Measurements from ENCODE around the gene CPXM1. TPM values are rescaled to one million over a fixed set of nuclear protein-coding genes. Genes with fewer than 3 reads are reported as not detected.
"Not testable (repeated sequence)": the region's sequence is repeated elsewhere in the genome, so short reads cannot be mapped to it uniquely, and the experiment has no call there.

Gene CPXM1
- total RNA-seq, 1 donor from 2014 or later: 7.8 TPM

DNA sequence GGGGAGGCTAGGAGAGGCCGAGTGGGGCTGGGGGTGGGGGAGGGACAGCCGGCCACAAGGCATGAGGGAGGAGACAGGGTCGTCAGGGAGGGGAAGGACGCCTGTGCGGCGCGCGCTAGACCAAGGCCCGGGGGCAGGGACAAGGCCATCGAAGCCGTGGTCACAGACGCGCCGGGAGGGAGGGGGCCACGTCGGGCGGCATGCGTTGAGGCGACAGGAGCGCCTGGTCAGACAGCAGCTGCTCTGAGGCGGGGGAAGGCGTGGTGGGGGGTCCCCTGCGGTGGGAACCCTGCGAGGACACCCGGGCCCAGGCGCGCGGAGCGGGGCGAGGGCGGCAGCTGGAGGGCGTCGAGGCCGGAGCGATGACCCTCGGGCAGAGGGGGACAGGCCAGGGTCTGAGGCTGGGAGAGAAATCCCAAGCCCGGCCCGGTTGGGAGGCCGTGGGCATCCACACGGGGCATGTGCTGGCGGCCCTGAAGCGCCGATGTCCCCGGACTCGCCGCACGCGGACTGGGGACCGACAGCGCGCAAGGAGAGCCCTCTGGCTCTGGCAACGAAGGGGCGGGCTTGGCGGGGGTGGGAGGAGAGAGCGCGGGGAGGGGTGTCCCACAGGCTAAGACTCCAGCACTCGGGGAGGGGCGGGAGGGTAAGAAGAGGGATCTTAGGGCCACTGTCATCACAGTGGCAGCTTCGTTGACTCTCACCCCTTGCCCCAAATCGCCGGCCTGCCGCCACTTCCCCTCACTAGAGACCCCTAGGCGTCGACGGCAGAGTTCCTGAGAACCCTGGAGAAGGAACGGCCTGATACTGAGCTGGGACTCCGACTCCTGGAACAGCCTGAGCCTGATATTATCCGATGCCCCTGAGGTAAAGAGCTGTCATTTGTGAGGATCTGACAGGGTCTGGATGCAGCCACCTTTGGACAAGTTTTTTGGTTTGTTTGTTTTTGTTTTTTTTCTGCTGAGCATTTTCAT is 20.8 kb upstream of the CPXM1 start:
- no peak for DNase-seq

DNA sequence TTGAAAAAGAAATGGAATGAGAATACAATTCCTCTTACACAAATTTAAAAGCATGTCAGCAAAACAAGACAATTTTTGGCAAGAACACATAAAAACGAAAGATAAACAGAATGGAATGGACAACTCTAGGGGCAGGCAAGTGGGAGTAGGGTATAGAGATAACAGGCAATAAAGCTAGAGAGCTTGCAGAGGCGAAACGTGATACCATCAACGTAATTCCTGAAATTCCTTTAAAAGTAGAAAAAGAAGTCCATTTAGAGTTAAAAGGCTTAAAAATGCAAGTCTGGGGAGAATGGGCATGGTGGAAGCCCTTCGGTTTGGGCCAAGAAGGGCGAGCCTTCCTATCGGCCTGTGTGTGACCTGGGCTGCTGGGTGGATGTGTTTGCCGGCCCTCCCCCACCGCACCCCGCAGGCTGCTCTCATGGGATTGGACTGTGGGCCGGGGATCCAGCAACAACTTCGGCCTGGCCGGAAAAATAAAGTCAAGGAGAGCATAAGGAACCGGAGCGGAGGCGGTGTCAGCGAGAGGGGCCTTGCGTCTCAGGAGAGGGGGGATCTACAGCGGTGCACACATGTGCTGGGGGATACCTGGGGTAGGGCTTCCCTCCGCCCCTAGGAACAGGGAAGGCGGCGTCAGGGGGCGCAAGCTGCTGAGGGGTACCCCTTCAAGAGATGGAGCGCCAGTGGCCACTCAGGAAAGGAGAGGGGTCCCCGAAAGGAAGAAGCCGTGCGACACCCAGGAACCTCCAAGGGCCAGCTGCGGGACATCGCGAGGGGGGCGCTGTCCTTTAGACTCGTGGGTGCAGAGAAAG is 19.9 kb upstream of the CPXM1 start:
- no peak for DNase-seq

DNA sequence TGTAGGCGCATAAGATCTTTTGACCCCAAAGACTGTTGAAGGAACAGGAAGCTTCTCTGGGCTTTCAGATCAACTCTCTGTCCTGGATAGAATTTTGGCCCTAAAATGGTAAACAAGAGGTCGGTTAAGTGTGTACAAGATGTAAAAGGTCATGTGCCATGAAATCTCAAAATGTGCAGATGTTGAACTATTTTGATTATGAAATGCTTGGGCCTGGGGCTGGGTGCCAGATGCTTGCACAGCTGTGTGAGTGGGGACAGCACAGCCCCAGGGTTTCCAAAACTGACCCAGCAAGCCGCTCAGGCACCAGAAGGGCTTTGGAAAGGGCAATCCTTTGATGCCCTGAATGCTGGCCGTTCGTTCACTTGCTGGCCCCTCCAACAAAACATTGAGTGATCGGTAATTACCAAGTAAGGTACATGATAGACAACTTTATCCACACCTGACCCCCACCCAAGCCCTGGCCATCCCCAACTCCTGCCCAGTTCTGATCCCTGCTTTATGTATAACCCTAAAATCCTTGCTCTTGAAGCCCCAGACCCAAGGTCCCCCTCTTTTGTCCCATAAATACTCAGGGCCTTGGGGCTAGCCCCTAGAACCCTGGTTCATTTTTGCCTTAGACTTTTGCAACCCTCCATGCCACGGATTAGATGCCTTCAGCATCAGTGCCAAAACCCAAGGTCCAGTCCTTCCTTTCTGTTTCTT is 17.6 kb upstream of the CPXM1 start:
- DNase-seq: no peak

DNA sequence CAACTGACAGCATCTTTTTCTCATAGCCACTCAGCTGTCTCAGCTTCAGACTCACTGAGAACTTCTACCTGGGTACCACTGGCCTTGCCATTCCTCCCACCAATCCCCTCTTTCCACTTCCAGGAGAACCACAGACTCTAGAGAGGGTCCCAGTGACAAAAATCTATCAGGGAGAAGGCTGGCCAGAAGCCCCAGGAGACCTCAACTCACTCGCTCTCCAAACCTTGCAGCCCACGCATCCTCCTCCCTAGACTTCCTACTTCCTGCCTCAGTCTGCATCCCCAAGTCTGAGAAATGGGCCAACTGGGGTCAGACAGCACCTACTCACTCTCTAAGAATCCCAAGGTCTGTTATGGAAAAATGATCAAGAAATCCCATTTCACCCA is 16.9 kb upstream of the CPXM1 start:
- no peak for DNase-seq

DNA sequence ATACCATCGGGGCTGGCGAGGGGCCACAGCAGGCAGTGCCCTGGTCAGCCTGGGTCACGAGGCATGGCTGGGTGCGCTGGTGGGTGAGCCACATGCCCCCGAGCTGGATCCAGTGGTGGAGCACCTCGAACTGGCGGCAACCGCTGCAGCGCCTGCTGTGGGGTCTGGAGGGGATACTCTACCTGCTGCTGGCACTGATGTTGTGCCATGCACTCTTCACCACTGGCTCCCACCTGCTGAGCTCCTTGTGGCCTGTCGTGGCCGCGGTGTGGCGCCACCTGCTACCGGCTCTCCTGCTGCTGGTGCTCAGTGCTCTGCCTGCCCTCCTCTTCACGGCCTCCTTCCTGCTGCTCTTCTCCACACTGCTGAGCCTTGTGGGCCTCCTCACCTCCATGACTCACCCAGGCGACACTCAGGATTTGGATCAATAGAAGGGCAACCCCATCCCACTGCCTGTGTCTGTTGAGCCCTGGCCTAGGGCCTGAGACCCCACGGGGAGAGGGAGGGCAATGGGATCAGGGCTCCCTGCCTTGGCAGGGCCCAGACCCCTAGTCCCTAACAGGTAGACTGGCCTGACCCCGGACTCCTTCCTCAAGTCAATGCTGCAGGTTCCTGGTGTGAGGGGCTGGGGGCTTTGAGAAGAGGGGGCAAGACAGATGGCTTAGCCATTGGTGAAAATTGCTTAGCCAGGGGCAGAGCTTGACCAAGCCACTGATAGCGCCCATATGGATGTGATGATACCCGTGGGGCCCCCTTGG is 16.3 kb upstream of the CPXM1 start:
- DNase-seq: no peak

DNA sequence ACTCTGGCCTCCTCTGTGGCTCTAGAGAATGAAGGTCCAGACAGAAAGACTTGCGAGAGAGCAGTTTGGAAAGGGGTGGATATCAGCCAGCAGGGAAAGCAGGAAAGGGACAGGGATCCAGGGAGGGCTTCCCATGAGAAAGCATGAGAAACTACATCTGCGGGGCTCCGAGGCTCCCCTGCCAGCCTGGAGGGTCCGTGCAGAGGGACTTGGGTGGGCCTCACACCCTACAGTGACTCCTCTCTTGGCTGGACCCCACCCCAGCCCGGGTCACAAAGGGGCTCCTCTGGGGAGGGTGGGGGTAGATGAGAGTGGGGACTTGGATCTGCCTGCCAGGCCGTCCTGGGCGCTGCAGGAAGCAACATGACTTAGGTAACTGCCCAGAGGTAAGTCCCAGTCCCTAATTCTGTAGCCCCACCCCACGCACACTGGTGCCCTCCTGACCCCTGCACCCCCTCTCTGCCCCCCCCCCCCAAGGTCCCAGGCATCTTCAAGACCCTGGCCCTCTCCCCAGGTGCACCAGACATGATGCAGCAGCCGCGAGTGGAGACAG is 15.7 kb upstream of the CPXM1 start, which contains the start of gene TMEM239:
TMEM239 (plus strand) TSS at position 335 of the 553 bp plus-strand sequence; CDS start at position 526, 191 bp downstream.
- DNase-seq: no peak

DNA sequence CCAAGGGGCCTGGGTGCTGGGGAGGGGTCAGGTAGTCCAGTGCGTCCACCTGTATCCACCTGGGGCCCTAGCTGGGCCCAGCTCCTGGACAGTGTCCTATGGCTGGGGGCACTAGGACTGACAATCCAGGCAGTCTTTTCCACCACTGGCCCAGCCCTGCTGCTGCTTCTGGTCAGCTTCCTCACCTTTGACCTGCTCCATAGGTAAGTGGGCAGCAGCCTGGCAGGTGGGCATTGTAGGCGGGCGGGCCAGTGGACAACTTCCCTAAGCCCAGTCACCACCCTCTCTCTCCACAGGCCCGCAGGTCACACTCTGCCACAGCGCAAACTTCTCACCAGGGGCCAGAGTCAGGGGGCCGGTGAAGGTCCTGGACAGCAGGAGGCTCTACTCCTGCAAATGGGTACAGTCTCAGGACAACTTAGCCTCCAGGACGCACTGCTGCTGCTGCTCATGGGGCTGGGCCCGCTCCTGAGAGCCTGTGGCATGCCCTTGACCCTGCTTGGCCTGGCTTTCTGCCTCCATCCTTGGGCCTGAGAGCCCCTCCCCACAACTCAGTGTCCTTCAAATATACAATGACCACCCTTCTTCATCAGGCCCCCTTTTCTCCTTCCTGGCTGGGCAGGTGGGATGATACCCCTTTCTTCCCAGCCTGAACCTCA is 14.9 kb upstream of the CPXM1 start:
- no peak for DNase-seq

DNA sequence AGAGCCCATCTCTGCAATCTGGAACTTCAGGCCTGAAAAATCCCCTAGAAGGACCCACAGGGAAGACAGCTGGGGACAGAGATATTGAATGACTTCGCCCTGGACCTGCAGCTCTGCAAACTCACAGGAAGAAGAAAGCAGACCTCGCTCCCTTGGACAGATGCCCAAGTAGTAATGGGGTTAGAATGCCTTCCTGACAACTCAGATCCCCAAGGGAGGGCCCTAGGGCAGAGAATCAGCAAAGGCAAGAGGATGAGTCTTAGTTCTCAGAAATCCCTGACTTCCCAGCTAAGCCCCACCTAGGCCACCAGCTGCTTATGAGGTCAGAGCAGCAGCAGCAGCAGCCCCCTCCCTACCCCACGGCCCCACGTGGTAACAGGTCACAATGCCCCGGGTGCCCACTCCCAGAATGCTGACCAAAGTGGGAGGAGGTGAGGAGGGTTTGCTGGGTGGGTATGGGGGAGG is 14.2 kb upstream of the CPXM1 start, which contains the start of gene C20orf141:
C20orf141 (plus strand) TSS at position 401 of the 465 bp plus-strand sequence. CDS start 198 bp downstream, outside the sequence.
- no peak for DNase-seq

DNA sequence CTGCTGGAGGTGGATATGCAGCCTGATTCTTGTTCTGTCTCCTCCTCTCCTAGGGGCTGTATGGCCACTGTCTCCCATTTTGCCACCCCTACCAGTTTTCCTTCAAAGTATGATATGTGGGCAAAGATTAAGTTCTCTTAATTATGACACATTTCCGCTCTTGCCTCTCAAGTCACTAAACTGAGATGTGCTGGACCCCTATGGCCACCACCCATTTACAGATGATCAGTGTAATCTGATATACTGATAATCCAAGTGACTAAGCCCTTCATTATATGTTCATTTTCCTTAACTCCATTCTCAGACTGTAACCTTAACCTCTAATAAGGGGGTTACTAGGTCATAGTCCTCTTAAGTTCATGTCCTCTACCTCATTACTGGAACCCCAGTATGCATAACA is 13.6 kb upstream of the CPXM1 start:
- DNase-seq: no peak

DNA sequence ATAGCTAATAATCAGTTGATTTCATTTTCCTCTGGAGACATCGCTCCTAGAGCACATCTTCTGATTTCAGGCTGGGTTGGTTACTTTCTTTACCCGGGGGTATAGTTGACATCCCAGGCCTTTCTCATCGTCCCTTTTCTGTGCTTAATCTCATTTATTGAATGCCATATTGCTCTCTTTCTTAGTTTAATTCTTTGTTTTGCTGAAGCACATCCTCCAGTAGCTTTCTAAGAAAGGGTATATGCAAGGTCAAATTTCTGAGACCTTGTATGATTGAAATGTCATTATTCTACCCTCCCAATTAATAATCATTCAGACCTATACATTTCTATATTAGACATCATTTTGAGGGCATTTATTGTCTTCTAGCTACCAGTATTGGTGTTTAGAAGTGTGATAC is 11.8 kb upstream of the CPXM1 start:
- DNase-seq: no peak

DNA sequence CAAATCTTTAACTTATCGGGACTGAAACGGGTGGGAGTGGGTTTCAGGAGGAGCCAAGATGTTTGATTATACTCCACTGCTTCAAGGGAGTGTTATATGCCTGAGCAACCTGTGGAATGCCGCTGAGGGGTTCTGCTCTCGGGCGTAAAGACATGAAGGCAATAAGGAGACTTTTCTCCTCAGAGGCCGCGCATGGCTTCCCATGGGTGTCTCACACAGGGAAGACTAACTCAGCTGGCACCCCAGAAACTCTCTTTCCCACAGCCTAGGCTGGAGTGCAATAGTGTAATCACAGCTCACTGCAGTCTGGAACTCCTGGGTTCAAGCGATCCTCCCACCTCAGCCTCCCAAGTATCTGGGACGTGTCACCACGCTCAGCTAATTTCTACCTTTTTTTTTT is 9.3 kb upstream of the CPXM1 start:
- no peak for DNase-seq

DNA sequence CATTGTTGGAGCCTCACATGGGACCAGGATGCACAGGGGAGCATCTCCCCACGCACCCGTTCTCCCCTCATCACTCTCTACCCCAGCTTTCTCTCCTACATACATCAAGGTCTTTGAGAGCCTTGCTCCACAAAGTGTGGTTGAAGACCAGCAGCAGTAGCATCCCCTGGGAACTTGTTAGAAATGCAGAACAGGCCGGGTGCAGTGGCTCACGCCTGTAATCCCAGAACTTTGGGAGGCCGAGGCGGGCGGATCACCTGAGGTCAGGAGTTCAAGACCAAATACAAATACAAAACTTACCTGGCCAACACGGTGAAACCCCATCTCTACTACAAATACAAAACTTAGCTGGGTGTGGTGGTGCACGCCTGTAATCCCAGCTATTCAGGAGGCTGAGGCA is 7.5 kb upstream of the CPXM1 start:
- DNase-seq: not testable (repeated sequence)

DNA sequence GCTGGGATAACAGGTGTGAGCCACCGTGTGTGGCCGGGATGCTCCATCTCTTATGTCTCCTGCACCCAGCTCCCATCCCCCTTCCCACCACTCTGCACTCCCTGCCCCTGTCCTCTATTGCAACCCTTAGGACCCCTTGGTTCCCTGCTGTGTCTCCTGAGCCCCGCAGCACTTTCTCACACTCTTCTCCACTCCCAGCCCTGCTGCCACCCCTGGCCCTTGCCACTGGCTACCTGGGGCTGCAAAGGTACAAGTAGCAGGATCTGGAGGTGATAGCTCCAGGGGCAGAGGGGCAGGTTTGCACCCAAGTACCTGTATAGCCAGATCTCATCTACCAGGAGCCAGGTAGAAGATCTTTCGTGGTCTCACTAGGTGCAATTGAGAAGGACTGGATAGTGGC is 6.6 kb upstream of the CPXM1 start:
- DNase-seq: no peak

DNA sequence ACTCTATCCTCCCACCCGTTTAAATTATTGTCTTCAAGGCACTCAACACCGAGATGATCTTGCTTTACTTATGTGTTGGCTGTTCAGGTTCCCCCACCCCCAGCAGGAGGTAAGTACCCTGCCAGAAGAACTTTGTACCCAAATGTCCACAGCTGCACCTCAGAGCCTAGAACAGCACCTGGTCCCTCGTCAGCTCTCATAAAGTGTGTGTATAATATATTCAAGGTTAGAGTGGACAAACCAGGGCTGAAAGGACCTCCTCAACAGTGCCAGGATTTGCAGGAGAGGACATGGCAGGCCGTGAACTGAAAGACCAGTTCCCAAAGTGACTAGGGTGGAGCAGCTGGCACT is 5.9 kb upstream of the CPXM1 start:
- DNase-seq: no peak

DNA sequence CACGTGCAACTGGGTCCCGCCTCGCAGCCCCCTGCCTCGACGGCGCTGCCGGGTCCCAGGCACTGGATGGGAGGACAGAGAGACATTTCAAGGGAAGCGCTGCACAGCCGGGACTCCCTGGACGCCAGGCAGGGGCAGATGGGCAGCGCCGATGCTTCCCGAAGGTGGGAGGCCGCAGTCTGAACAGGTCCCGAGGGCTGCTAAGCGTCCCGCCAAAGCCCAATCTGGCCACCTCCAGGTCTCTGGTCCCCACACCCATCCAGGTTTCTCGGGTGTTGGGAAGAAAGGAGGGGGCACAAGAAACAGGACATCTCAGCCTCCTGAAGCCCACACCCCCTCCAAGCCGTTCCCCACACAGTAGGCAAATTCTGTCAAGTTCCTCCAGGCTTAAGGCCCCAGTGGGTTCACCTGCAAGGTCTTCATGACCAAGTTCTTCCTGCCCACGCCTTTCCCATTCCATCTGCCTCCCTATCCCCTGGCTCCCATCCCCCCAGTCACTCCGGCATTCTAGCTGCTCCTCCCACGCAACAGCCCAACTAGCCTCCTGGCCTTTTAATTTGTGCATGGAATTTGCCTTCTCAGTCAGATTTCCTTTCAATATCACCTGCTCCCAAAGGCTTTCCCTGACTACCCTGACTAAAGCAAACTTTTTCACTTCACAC is 5.4 kb upstream of the CPXM1 start:
- no peak for DNase-seq

DNA sequence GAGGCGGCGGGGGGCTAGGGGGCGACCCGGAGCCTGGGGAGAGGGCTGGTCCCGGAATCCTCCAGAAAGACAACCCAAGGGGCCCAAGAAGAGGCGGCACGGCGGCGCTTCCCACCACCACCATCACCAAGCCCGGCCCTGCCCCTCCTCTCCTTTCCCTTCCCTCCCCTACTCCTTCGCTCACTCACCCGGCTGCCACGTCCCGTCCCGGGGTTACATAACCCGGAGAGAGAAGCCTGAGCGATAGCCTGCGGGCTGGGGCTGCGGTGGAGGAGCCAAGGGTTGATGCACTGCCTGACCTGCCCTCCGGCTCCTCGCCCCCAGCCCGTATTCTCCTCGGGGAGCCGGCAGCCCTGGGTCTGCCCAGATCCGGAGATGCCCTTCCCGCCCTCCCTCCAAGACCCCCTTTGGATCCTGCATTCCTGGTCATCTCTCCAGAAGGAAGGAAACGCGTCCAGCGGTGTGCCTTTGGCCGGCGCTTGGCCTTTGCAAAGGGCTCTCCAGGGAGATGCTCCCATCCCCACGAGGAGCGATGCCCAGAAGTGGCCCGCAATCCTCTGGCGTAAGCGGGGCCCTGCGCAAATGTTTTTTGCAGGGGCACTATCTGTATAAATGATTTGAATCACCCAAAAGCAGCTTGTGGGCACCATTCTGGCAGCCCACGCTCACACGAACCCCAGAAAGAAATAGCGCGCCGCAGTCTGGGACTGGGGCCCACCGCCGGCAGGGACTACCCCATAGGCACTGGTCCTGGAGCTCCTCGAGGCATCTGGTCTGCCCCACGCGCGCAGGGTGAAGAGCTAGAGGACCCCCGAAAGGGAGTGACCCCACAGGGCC is 4.6 kb upstream of the CPXM1 start:
- DNase-seq: no peak

DNA sequence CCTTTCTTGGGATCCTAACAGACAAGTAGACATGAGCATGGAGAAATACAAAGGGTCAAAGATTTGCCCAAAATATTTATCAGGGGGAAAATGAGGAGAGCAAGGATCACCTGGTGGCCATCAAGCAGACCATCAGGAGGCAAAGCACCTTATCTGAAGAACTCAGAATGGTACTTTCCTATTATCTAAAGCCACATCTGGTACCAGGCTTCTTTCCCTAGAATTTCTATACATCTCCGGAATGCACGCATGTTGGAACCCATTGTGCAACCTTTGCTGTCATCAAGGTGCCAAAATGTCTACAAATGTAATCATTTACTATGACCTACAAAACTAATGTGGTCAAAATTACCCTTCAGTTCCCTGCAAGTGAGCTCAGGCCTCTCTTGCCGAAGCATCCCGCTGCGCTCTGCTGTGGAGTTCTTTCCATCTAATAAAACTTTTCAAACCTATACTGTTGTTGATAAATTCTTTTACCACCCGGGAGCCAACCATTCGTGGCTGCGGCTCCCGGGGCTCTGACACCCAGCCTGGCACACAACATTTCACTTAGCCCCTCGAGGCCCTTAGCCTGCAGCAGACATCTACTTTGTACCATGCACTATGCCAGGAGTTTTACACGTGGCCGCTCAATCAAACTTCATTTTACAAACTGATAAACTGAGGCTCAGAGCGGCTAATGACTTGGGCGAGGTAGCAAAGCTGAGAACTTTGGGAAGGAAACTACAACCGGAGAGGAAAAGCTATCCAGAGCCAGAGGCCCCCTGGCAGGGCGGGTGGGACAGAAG is 3.8 kb upstream of the CPXM1 start:
- DNase-seq: no peak

DNA sequence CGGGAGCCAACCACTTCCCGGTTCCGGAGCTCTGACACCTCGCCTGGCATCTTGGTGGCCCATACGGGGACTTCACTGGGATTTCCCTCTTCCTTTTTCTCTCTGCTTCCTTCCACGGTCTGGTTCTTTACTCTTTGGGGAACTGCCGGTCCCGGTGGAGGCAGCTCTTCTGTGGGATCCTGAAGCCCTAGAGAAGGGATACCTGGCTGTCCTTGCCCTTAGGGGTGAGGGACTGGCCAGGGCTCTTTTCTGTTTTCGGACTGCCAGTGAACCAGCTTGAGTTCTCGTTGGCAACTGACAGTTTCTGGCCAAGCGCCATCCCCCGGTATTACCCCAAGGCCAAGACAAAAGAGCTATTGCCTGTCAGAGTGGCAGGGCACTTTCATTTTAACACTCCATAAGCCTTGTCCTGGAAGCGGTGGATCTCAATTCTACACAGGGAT is 880 bp upstream of the CPXM1 start:
- no peak for DNase-seq
